SU-DHL-6 (cell line): ENCODE results near the gene ASTE1.

ENCODE experiments used
- CTCF ChIP-seq: fragments of 200-600 bp; sonication (generic); IDR thresholded peaks from one replicate; pipeline ENCODE4 v1.5.1; 2017; ENCODE audit warnings: antibody characterized with exemption, mild to moderate bottlenecking, low read length, moderate library complexity; ENCODE audit not compliant: insufficient read depth, poor library complexity, severe bottlenecking
- EZH2phosphoT487 ChIP-seq: fragments of 200-600 bp; sonication (generic), shearing (Covaris generic); conservative IDR thresholded peaks from 2 replicates; pipeline ENCODE4 v1.6.1; 2018; ENCODE audit warnings: mild to moderate bottlenecking, antibody characterized with exemption, low read length, moderate library complexity, mixed read lengths

- TF ChIP-seq CTCF (no peak), EZH2phosphoT487 (no peak)
Measured at GRCh38 chr3:131067983-131068382, 41.4 kb upstream of the ASTE1 start.
